ENCODE results near the gene NAE1.
"Not testable (repeated sequence)": the region's sequence is repeated elsewhere in the genome, so short reads cannot be mapped to it uniquely, and the experiment has no call there.

Gene NAE1

GRCh38 chr16:66830422-66831404 lies at the start of gene NAE1:
TSS of gene NAE1 (minus strand) at chr16:66830976. CDS start at chr16:66830899, 77 bp downstream.
- DNase-seq = peak; percentile 76 to 77

GRCh38 chr16:66878067-66878466 lies 47.3 kb upstream of the NAE1 start:
- DNase-seq = no peak

DNA sequence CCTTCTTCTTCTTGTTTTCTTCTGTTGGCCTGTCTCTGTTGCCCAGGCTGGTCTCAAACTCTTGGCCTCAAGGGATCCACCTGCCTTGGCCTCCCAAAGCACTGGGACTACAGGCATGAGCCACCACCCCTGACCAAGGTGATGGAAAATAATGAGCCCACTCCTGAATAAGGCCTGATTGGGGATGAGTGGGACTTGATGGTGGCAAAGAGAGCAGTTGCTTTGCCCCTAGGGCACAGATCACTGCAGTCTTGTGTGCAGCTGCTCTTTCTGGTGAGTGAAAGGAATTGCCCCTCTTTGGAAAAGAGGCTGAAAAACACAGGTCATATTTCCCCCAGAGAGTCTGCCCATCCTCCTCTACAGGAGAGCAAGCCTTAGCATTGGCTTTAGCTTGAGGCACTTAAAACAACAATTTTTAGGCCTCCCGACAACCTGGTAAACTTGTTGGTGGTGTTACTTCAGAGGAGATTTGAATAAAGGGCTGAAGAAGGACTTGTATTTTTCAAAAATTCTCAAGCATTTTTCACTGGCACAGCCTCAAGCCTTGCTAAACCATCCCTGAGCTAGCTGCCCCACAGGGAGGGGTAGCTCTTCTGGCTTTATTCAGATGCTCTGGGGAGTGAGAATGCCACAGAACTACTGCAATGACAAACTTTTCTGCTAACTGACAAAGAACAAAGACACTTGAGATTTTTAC lies 43.5 kb upstream of the NAE1 start:
- DNase-seq = no peak

DNA sequence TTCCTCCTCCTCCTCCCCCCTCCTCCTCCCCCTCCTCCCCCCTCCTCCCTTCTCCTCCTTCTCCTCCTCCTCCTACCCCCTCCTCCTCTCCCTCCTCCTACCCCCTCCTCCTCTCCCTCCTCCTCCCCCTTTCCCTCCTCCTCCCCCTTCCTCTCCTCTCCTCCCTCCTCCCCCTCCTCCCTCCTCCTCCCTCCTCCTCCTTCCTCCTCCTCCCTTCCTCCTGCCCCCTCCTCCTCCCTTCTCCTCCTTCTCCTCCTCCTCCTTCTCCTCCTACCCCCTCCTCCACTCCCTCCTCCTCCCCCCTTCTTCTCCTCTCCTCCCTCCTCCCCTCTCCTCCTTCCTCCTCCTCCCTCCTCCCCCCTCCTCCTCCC lies 42.9 kb upstream of the NAE1 start:
- no peak for DNase-seq

DNA sequence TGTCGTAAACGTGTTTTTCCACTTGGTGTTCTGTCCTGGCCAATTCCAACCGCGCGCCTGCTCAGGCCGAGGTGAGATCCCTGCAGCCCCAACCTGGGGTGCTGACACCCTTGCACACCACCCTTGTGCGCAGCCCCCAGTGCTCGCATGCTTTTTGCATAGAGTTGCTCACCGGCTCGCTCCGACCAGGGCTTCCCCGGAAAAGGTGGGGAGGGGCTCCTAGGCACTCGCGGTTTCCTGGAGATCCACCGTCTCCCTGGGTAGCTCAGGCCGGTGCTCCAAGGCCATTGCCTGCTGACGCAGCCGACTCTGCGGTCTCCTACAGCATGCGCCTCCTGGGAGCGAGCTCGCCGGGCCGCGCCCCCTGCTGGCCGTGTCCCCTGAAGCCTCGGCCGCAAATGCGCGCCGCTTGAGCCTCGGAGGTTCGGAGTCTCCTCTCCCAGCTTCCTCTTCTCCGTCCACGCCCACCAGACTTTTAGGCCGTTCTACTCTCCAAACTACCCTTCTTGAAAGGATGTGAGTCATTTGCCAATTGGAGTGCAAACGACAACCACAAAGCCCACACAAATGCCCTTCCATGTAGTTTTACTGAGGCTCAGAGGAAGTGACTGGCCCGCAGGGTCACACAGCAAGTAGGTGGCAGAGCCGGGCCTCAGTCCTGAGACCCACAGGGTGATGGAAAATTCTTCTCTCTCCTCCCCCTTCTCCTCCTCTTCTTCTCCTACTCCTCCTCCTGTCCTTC lies 42.3 kb upstream of the NAE1 start:
- peak; percentile 69 to 80 for DNase-seq

DNA sequence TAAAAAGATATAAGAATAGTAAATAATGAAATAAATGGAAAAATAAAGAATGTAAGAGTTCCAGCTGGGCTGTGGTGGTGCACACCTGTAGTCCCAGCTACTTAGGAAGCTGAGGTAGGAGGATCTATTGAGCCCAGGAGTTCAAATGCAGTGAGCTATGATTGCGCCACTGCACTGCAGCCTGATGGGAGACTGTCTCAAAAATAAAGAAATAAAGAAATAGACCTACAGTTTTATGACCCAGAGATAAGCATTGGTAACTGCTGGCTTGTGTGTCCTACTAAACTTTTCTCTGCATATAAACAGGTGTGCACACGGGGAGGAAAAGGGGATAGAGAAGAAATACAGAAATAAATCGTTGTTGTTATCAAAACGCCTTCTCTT lies 41.8 kb upstream of the NAE1 start:
- DNase-seq = no peak

- DNase-seq = no peak
Observed at GRCh38 chr16:66871840-66872239, 41.1 kb upstream of the NAE1 start.

GRCh38 chr16:66871363-66871762 lies 40.6 kb upstream of the NAE1 start:
- DNase-seq = not testable (repeated sequence)

GRCh38 chr16:66869424-66869823 lies 38.6 kb upstream of the NAE1 start:
- DNase-seq = no peak

DNA sequence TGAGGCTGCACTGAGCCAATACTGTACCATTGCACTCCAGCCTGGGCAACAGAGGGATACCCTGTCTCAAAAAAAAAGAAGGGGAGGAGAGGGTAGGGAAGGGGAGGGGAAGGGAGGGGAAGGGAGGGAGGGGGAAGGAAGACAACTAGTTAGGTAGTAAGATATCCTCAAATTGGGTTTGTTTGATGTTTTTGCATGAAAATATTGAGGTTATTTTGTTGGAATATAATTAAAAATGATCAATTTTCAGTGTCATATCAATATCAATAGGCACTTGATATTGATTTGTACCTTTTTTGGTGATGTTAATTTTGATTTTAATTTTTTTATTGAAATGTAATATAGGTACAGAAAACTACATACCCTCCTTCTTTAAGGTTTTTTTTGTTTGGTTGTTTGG lies 32.9 kb upstream of the NAE1 start:
- DNase-seq = no peak

DNA sequence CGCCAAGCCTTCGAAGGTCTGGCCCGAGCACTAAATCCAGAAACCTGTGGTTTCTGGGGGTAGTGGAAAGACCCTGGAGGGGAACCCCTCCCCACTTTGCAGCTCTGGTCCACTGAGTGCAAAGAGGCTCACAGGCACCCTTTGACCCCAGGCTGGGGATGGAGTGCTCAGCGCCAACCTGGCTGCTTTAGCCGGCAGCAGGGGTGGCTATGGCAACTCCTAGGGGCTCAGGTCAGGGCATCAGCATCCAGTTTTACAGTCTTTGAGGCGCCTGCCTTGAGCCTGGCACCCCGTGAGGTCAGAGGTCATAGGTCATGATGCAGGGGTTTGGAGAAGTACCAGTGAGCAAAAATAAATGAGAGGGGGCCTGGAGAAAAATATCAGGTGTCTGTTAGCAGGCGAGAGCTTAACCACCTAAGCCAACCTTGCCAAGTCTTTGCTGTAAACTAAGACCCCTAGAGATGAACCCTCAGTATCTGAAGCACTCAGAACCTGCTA lies 31.3 kb upstream of the NAE1 start:
- DNase-seq = no peak

DNA sequence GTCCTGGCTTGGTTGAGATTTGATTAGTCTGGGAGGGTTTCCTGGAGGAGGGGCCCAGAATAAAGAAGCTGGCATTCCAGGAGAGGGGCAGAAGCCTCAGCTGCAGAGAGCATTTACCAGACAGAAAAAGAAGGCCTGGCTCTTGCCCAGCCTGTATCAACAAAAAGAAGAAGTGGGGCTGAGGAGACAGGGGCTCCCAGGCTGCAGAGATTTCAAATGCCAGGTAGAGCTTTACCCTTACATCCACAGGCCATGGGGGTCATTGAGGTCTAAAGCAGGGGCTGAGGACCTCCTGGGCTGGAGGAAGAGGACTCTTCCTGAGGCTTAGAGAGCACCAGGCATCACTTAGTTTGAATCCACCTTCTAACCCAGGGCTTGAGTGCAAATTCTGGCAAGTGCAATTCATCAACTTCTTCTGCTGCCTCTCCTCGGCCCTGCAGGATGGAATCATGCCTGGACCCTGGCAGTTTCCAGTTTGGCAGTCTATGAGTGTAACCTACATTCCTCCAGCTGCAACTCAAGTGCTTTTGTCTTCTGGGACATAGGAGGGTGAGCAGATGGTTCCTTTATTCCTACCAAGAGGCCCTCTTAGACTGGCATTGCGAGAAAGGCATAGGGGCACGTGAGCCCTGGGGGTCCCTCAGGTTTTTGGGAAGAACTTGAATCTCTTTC lies 28.8 kb upstream of the NAE1 start:
- DNase-seq = no peak

GRCh38 chr16:66858740-66859396 lies 28.1 kb upstream of the NAE1 start:
- no peak for DNase-seq

DNA sequence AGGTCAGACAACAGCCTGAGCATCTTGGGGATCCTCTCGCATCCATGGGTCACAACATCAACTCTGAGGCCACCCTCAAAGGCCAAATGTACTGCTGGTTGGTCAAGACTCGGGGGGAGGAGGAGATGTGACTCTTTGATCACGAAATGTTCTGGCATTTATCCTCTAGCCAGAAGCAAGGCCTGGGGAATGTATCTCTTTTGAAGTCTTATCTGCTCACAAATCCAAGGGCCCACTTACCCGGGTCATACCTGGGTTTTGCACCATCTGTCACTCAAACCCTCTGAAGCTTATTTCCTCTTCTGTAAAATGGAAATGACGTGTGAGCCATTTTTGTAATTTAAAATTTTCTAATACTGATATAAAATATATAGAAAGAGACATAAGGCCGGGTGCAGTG lies 26.7 kb upstream of the NAE1 start:
- DNase-seq = no peak

GRCh38 chr16:66856801-66857200 lies 26.0 kb upstream of the NAE1 start:
- no peak for DNase-seq

- DNase-seq = no peak
Observed at GRCh38 chr16:66856184-66856730, 25.5 kb upstream of the NAE1 start.

- DNase-seq = no peak
Observed at GRCh38 chr16:66853261-66854139, 22.7 kb upstream of the NAE1 start.

GRCh38 chr16:66851166-66851964 lies 20.6 kb upstream of the NAE1 start:
- DNase-seq = no peak

- no peak for DNase-seq
Observed at GRCh38 chr16:66850115-66850815, 19.5 kb upstream of the NAE1 start.
